Activated CD8-positive, alpha-beta memory T cell treated with anti-CD3 and anti-CD28 coated beads, Interleukin-2, amount 50 U/mL, for 1 hour (primary cell): Measurements from ENCODE around the gene AGBL1.
"Not testable (repeated sequence)": the region's sequence is repeated elsewhere in the genome, so short reads cannot be mapped to it uniquely, and the experiment has no call there.

Source experiments
- DNase-seq: peaks from one replicate; pipeline ENCODE4 v3.0.0-alpha.2; 2020; ENCODE audit errors: extremely low read depth

The AGBL1 gene

DNA sequence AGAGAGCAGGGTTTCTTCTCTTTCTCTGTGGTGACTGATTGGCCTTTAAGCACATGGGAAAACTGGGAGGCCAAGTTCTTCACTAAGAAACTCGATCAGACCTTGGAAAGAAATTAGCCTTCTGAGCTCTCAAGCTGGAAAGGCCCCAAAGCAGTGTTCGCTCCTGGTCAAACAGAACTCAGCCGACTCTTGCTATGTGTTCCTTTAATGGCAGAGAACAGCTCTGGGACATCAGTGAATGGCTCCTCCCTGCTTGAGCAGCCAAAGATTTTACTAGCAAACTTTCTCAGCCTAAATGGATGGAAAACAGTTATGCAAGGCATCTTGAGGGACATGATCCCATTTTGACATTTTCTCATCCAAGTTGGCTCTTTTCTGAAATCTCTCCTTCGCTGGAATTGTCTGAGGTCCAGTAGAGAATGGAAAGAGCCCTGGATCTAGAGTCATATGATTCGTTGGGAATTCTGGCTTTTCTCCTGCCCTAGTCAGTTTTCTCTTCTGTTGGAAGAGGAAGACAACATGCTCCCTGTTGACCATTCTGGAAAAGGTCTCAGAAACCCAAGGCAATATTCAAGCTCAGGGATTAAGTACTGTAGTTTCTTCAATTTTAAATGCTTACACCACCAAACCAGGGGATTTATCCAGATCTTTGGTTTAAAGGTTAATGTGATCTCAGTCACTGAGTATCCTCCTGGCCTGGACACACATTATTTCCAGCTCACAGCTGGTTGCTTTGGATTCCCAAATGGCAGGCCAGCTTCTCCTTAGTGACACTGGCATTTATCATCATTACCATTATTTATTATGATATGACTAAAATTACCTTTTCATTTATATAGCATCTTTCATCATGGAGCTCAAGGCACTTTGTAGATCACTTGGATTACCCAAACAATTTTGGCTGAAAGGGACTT is 319.6 kb downstream of the AGBL1 start:
- no peak for DNase-seq

DNA sequence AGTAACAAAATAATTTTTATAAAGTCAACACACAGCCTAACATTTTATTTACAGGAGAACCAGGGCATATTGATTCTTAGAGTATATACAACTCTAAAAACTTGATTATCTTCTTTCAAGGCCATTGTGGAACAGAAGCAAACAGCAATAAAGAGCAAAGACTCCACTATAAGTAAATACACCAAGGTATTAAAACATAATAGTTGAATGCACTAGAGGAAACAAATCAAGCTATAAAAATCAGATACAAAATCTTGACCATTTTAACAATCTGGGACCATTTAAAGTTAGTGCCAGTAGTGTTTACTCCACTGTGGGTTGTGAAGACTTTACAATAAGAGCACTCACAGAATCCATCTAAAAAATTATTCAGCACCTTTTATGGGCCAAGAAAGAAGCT is 323.6 kb downstream of the AGBL1 start:
- no peak for DNase-seq

DNA sequence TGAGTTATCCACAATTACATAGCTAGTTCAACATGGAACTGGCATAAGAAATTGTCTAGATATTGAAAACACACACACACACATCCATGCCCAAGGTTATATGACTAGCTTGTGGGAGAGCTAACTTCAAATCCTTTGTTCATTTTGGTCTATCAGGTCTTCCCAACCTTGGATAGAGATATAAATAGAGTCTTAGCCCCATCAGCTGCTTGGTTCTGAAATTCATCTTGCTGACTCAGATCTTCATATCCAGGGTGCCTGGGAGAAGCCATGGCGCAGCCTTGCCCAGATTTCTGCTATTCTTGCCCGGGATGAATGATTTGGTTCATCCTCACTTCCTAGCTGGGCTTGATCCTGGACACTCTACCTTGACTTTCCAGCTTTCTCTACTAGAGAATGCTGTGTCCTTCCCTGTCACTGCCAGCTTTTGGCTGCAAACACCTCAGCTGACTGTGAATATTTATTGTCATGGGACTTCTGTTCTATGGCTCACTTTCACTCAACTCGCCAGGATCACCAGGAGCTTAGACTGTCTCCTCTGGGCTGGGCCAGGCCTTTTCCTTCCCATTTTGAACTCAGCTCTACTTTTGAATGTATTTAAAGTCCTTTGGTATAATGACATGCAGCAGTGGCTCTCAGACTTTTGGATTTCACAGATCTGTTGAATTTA is 324.4 kb downstream of the AGBL1 start:
- DNase-seq = no peak

DNA sequence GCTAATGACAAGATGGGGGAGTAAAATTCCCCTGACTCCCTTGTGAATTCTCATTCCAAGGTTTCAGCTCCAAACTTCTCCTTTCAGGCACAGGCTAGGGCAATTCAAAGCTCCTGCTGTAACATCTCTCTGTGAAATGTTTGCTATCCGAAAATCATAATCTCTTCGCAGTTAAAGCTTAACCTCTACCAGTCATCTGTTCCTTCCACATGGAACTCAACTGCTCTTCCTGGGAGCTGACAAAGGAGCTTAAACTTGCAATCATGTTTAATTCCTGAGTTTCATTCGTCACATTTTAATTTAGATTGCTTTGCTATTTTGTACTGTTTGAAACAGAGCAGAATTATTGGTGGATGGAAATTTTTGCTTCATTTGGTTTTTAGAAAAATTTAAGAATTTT is 328.6 kb downstream of the AGBL1 start:
- DNase-seq = no peak

DNA sequence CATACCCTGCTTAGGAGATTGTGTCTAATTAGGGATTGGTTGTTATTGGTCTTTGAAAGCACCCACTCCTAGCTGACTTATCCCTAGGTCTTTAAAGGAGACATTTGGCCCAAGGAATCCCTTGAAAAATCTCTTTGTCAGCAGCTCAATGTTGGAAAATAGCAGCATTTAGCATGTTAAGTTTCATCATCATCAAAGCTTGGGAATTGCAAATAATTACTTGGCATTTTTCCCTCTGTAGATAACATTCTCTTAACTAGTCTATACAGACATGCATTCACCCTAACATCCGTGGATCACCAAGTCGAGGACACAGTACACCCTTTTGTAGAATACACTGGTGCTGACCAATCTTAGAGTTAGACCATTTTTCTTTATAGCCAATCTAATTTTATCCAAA is 332.2 kb downstream of the AGBL1 start:
- no peak for DNase-seq

DNA sequence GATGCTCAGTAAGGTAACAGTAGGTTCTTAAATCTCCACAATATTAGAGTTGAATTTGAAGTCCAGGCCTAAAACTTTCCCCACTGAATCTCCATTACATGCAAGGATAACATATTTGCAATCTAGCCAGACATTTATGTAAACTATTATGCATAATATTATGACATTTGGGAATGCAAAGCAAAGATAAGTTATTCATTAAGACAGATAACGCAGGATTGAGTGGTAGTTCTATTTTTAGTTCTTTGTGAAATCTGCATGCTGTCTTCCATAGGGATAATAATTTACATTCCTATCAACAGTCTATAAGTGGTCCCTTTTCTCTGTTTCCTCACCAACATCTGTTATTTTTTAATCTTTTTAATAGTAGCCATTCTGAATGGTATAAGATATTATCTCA is 333.5 kb downstream of the AGBL1 start:
- DNase-seq = no peak

DNA sequence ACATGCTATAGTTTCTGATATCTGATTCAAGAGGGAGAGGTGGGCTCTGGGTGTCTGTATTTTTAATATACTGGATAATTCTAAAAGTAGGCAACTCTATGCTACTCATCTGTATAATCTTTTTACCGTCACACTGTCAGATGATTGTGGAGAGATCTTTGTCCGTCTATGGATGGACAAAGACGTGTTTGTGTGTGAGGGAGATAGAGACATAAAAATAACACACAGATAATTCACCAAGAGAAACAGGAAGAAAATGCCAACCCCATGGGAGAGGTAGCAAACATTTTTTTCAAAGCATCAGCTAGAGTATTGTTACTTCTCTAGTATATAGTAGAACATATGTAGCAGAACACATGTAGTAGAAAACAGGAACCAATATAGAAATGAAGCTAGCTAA is 346.1 kb downstream of the AGBL1 start:
- no peak for DNase-seq

DNA sequence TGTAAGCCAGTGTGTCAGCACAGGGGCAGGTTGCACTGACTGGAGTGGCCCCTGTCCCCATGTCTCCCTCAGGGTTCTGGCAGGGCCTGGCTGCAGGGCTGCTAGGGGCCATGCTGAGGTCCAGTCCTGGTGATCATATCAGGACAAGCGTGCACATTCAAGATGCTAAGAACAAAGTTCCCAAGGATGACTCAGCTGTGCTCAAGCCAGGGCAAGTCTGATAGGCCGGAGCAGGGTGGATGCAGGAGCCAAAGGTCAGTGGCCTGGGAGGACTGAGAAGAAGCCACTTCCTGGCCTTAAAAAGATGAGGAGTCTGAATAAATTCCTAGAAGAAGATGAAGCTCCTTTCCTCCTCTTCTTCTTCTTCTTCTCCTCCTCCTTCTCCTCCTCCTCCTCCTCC is 353.2 kb downstream of the AGBL1 start:
- no peak for DNase-seq

DNA sequence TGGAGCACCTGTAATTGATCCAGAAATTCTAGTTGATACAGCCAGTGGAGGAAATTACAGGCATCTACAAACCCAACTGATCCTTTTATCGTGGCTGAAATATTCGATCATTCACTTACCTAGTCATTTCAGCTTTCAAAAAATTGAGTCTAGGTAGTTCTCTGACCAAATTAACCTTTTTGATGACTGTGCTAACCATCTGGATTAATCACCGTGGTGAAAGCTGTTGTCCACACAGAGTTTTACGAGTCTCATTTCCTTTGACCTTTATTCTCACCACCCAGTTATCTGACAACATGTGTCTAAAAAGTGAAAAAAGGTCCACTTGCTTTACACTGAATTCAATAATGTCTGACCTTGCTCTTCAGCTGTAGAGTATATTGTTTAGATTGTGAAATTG is 354.3 kb downstream of the AGBL1 start:
- no peak for DNase-seq

DNA sequence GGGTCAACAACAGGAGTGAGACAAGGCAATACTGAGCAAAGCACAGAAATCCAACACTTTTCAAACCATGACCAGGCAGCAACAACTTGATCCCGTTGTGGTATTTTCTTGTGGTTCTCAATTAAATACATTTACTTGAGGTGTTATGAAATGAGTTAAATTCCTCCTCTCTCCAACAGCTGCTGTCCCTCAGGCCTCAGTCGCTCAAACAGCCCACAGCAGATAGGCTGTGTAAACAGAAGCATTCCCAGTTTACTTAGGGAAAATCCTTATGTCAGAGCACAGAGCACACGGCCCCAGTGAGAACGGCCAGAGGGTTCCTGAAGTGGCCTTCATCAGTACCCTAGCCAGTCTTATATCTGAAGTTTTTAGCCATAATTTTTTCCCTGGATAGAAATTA is 359.9 kb downstream of the AGBL1 start:
- no peak for DNase-seq

DNA sequence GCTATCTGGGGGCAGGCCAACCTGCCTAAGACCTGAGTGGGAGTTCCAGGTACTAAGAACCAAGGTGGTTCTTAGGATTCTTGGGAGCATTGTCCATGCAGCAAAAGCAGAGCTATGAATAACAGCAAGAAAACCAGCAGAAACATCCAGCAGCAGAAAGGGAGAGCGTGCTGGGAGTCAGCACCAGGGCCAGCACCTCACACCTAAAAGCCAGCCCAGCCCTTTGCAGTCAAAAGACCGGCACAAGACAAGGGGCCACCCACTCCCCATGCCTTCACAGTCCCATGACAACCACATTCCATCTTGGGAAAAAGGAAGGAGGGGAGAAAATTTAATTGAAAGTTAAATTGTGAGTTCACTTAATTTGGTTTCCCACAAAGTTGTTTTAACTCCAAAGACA is 364.9 kb downstream of the AGBL1 start:
- DNase-seq = no peak

DNA sequence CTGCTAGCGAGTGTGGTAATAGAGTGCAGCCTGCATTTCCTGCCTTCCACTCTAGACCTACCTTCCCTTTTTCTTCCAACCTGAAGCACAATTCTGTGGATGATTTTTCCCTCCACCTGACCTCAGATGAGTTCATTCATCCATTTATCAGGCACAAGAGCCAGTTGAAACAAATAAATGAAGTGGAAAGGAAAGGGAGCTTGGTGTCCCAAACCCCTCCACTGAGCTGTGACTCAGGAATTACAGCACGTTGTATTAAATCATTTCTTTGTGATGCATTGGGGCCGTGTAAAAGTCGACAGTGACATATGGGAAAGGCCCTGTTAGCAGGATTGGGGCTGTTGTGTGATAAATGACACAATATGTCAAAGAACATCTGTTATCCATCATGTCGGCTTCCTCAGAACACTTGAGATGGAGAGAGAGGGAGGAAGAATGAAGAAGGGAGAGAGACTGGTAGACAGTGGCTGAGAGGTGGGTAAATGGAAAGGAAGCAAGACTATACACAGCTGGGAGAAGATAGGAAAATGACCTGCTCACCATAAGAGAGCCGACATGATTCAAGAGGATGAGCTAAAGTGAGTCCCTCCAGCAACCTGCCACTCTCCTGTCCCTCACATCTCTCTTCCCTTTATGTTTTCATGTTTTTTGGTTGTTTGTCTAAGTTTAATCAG is 366.0 kb downstream of the AGBL1 start:
- DNase-seq = no peak

DNA sequence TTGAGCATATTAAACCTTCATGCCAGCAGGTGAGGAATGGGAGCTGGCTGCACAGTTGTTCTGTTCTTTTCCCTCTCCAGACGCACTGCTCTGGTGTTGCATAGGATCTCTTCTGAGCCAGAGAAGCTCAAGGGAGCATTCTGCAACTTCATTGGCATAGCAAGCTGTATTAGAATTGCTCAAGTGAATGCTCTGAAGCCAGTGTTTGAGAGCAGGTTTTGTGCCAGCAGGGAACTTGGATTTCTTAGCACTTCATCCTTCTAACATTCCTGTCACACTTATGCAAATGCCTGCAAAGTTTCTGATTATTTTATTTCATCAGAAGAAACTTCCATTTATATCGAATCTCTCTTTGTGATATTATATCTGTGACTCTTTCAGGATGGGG is 366.6 kb downstream of the AGBL1 start:
- no peak for DNase-seq

DNA sequence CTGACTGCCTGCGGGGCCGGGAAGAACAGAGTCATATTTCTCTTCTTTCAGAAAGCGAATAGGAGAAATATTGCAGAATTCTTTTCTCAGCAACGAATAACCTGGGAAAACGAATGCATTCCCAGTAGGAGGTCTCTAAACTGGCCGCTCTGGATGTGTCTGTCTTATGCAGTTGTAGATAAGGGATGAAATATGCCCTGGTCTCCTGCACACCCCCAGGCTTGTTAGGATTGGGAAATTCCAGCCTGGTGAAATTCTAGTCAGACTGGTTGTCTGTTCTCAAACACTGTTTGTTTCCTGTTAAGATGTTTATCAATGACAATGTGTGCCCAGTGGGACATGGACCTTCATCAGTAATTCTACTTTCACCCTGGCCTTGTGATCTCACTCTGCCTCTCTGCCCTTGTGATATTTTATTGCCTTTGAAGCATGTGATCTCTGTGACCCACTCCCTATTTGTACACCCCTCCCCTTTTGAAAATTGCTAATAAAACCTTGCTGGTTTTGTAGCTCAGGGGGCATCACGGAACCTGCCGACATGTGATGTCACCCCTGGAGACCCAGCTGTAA is 385.9 kb downstream of the AGBL1 start:
- not testable (repeated sequence) for DNase-seq

DNA sequence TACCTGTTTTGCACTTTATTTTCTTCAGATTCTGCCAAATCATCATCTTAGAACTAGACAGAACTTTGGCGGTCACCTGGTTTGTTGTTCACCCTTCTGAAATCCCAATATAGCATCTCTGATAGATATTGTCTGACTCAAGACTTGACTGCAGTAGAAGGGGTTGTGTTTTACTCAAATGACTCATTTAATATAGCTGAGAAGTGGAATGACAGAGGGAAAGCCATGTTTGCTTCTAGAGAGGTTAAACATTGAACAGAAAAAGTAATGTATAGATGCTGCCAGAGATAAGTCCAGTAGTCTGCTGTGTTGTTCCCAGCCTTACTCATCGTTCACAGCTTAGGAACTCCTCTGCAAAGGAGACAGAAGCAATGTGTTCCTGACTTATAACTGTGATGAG is 402.0 kb downstream of the AGBL1 start:
- DNase-seq = no peak

DNA sequence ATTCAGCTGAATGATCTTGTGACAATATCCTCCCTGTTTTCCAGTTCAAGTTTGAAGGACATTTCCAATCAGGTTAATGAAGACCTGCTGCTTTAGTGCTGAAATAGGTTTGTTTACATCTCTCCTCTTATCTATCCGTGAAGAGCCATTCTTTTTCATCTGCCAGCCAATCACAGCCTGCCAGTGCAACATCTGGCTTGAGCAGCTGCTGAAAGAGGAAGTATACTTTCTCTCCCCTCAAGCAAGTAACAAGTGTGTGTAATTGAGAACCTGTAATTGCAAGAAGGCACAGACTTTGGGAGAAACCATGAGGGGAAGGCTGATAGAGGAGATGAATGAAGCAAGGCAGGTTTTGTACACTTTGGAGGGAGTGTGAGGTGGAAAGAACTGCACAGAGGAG is 404.3 kb downstream of the AGBL1 start:
- no peak for DNase-seq

DNA sequence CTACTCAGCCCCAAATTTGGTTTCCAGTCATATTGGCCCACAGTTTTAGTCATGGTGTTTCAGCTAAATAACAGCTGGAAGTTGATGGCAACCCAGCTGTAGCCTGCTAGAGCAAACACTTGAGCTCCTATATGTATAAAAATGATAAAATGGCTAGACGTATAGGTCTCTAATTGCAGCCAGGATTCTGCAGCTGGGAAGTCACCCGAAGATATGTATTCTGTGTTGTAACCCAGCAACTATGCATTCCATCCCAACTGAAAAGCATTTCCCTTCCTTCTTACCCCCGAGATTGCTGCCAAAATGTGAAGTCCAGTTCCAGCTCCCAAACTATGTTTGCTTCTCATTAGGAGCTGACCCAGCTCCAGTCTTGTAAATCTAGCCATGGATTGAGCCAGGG is 408.4 kb downstream of the AGBL1 start:
- DNase-seq = no peak

DNA sequence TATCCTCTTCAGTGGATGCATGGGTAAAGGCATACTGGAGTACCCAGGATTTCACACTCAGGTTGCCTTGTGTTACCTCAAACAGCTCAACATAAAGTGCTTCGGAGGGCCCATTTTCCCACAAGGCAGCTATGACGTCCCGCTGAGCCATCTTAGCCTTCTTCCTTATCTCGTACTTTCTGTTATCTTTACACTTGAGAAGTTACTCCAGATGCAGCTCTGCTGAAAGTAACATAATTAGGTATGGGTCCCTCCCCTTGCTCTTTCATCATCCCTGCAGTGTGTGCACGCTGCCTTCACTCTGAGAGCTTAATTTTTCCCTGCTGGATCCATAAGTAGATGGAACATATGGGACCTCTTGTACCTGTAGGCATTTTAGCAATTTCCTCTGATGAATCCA is 410.3 kb downstream of the AGBL1 start:
- no peak for DNase-seq

DNA sequence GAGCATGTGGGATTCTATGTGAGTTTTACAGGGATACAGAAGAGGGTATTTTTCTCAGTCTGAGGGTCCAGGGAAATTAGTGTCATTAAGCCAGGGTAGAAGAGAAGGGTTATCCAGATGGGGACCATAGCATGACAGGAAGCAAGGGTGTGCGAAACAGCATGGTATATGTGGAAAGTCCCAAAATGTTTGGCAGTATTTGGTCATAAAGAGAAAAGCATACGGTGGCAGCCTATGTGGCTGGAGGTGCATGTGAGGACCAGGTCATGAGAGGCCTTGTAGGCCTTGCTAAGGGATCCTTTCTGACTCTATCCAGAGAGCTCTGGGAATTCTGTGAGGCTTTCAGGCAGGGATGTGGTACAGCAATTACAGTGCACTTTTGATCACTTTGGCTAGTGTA is 411.4 kb downstream of the AGBL1 start:
- DNase-seq = no peak

DNA sequence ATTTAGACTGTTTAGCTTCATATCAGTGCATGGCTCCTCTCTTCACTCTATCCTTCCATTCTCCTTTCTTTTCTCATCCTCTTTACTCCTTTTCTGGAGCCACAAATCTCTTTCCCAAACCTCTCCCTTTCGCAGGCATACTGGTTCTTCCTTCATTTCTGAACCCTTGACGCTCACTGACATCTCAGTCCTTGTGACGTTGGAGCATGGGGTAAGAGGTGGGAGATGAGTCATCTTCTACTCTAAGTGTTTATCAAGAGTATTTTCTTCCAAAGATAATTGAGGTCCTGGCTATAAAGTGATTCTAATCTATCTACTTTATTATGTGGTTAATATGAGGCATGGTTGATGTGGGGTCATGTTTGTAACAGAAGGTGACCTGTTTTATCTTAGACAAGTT is 414.2 kb downstream of the AGBL1 start:
- DNase-seq = no peak

DNA sequence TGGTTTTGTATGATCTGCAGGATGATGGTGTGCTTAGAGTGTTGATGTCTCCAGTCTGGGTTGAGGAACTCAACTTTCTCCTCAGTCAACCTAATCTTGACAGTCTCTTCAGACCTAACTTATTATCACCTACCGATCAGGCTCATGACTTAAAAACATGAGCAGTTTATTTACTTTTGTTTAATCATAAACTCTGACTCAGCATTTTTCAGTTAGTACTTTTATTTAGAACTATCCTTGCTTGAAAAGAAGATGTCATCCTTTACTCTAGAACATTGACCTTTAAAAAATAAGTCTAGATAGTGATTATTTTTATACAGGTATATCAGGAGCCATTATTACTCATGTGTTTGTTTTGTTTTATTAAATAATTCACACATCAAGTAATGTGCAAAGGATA is 414.8 kb downstream of the AGBL1 start:
- no peak for DNase-seq

DNA sequence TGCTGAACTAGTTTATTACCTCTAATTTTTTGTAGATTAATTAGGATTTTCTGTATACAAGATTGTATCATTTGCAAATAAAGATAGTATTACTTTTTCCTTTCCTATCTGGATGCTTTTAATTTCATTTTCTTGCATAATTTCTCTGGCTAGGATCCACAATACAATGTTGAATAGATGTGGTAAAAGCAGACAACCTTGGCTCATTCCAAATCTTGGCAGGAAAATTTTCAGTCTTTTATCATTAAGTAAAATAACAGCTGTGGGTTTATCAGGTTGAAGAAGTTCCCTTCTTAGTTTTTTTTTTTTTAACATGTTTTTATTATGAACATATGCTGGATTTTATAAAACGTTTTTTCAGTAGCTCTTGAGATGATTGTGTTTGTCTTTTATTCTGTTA is 422.6 kb downstream of the AGBL1 start:
- no peak for DNase-seq

DNA sequence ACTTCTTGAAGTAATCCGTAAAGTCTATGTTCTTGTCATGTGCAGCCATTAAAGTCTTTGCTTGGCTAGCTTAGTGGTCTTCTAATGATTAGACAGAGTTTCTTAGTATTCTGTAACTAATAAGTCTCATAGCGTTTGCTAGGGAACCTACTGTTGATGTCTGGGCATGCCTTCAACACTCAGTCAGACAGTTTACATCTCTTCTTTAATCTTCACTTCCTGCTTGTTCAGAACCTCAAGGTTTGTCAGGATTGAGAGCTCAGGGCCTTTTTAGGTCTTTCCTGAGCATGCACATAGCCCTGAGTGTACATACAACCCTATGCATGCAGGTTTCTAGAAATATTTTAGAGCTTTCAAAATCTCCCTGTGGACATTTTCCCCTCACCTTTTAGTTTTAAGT is 426.3 kb downstream of the AGBL1 start:
- DNase-seq = no peak
